ENCODE measurements around the gene RBM8A.

RBM8A gene

GRCh38 chr1:145871994-145872924 lies 55.0 kb downstream of the RBM8A start:
- TF ChIP-seq, protein P1, sequence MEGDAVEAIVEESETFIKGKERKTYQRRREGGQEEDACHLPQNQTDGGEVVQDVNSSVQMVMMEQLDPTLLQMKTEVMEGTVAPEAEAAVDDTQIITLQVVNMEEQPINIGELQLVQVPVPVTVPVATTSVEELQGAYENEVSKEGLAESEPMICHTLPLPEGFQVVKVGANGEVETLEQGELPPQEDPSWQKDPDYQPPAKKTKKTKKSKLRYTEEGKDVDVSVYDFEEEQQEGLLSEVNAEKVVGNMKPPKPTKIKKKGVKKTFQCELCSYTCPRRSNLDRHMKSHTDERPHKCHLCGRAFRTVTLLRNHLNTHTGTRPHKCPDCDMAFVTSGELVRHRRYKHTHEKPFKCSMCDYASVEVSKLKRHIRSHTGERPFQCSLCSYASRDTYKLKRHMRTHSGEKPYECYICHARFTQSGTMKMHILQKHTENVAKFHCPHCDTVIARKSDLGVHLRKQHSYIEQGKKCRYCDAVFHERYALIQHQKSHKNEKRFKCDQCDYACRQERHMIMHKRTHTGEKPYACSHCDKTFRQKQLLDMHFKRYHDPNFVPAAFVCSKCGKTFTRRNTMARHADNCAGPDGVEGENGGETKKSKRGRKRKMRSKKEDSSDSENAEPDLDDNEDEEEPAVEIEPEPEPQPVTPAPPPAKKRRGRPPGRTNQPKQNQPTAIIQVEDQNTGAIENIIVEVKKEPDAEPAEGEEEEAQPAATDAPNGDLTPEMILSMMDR (conservative IDR thresholded peaks at IDR 0.05; ENCODE audit: low read depth, low read length), result no peak
- peak; percentile 61 for DNase-seq (ENCODE audit: low read depth)
- H3K4me3 ChIP-seq (ENCODE audit: low read depth, low read length), result peak overlapping the region; percentile 57

Data from choroid plexus epithelial cell (primary cell).